Right lobe of liver (tissue), 4 donors: ENCODE results near the gene ATP6V0D1.

Source experiments
- POLR2A ChIP-seq: fragments of 450-650 bp; IDR thresholded peaks from one replicate; pipeline ENCODE4 v1.6.1; 2017; ENCODE audit warnings: antibody characterized with exemption, mild to moderate bottlenecking
- TF ChIP-seq, protein P1 (sequence below), 4 donors: fragments of 200-600 bp in 3 of 4; fragments of 450-650 bp in 1 of 4; IDR thresholded peaks; one replicate each; pipeline versions ENCODE4 v1.5.1 to v1.8.0; 2016 to 2022; ENCODE audit warnings: antibody characterized with exemption in 4 of 4, mild to moderate bottlenecking in 2 of 4
- donor health status: DM: no; HTN: no; CAD: no.
- donor health status: DM: no; HTN: no; CAD: no.
- donor health status: DM: no; HTN: yes; CAD: no.

GRCh38 chr16:67445913-67446907 lies 34.7 kb downstream of the ATP6V0D1 start:
- TF ChIP-seq, protein P1, sequence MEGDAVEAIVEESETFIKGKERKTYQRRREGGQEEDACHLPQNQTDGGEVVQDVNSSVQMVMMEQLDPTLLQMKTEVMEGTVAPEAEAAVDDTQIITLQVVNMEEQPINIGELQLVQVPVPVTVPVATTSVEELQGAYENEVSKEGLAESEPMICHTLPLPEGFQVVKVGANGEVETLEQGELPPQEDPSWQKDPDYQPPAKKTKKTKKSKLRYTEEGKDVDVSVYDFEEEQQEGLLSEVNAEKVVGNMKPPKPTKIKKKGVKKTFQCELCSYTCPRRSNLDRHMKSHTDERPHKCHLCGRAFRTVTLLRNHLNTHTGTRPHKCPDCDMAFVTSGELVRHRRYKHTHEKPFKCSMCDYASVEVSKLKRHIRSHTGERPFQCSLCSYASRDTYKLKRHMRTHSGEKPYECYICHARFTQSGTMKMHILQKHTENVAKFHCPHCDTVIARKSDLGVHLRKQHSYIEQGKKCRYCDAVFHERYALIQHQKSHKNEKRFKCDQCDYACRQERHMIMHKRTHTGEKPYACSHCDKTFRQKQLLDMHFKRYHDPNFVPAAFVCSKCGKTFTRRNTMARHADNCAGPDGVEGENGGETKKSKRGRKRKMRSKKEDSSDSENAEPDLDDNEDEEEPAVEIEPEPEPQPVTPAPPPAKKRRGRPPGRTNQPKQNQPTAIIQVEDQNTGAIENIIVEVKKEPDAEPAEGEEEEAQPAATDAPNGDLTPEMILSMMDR (IDR thresholded peaks at IDR 0.05), result no peak
- no peak for TF ChIP-seq POLR2A
